K562 treated with DMSO at 1 percent for 48 hours (cell line): Measurements from ENCODE around the gene CCDC185. TPM values are rescaled to one million over a fixed set of nuclear protein-coding genes. Genes with fewer than 3 reads are reported as not detected.

Source experiments
- total RNA-seq: library from RNA; unstranded; fragments of 300-600 nt; gene quantifications from 2 replicates; pipeline ENCODE4 v1.2.3, GENCODE V29; 2022; ENCODE audit warnings: low replicate concordance; ENCODE audit errors: extremely low read depth

CCDC185 gene
- not detected in 2 replicates for total RNA-seq

DNA sequence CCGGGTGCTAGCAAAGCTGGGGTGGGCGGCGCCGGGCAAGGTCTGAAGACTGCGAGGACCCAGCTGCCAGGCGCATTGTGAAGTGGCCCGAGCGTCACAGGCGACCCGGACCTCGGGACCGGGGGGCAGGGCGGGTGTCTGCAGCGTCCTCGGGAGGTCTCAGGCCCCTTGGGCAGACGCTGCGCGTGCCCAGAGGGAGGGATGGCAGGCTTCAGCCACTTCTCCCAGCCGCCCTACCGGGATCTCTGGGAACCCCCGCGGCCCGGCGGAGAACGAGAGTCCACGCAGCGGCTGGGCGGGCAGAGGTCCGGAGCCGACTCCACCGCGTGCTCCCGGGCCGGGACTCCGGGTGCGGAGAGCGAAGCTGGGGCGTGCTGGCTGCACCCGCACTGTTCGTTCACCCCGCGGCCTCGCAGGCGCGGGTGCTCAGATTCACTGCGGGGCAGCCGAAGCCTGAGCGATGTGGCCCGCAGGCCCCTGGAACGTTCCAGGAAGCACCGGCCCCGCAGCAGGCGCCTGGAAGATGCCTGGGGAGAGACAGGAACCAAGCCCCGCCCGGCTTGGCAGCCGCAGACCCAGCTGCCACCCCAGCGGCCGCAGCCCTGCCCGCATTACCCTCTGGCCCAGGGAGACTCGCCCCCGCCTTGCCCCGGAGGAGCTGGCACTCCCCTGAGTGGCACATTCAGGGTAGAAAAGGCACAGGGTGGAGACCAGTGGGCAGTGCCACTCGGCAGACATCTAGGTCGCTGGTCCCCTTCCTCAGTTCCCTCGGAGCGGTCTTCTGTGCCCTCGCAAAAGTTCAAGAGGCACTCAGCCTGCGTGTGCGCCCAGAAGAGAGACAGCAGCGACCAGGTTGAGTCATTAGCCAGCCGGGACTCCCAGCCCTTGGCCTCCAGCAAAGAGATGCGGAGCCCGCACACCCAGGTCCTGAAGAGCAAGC is at the start of gene CCDC185:
CCDC185 (plus strand) TSS at position 141 of the 940 bp plus-strand sequence; CDS start at position 202, 61 bp downstream.

DNA sequence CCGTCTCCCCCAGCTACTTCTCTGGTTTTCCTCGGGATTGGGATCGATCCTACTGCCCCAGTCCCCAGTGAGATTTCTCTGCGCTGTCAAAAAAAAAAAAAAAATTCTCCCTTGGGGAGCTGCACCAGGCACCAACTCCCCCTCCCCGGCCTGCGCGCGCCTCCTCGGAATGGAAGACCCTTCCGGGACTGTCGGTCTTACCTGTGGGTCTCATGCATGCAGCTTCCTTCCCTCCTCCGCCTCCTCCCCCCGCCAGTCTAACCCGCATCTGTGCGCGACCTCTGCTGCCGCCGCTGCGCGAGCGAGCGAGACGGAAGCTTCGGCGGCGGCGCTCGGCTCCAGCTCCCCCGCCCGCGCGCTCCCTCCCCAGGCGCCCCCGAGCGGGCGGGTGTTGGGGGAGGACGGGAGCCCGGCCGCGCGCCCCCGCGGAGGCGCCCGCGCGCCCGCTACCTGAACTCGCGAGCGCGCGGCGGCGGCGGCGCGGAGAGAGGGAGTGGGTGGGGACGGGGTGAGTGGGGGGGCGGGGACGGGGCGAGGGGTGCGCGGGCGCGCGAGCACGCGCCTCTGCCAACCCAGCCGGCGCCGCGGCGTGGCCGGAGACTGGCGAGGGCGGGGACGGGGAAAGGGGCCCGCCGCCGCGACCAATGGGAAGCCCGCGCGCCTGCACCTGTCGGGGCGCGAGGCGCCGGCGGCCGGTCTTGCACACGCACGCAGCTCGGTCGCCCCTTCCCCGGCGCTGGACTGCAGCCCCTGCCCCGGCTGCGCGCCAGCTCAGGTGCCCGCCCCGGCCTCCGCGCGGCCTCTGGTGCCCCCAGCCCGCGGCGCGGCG is 29.1 kb upstream of the CCDC185 start, which contains the start of gene SUSD4:
SUSD4 (minus strand) TSS at position 321 of the 829 bp plus-strand sequence. CDS start 751 bp downstream, outside the sequence.

Other genes starting within 250 kb of the CCDC185 start
- gene SUSD4, start 29.2 kb upstream of the CCDC185 start, total RNA-seq: not detected in 2 replicates